GM12878 (cell line): ENCODE measurements around the gene KCNQ1.

Experiments used
- BHLHE40 ChIP-seq, 2 experiments: fragments of 450-650 bp in 1 of 2; IDR thresholded peaks; 2 replicates each; pipeline ENCODE4 v1.6.1; 2011 to 2017; ENCODE audit warnings: low read depth in 2 of 2, borderline replicate concordance in 1 of 2, improper control_type of control experiment in 1 of 2, low read length in 1 of 2, mild to moderate bottlenecking in 1 of 2
- CTCF ChIP-seq, 3 experiments: IDR thresholded peaks in 2 of 3; conservative IDR thresholded peaks in 1 of 3; 2 replicates each; pipeline ENCODE4 v1.5.1; 2011; ENCODE audit warnings: low read depth in 3 of 3, low read length in 3 of 3, mild to moderate bottlenecking in 3 of 3, control low read depth in 2 of 3, moderate library complexity in 2 of 3, inconsistent platforms in 1 of 3, mixed read lengths in 1 of 3; ENCODE audit not compliant: control insufficient read depth in 2 of 3, insufficient read depth in 1 of 3; ENCODE audit errors: extremely low read depth in 1 of 3
- FOXK2 ChIP-seq: fragments of 450-650 bp; IDR thresholded peaks from 2 replicates; pipeline ENCODE4 v1.6.1; 2017; ENCODE audit warnings: mild to moderate bottlenecking, moderate library complexity
- HCFC1 ChIP-seq: fragments of 150-350 bp; IDR thresholded peaks from 2 replicates; pipeline ENCODE4 v1.6.1; 2014; ENCODE audit warnings: low read length
- NRF1 ChIP-seq: conservative IDR thresholded peaks from 2 replicates; pipeline ENCODE4 v1.6.1; 2011; ENCODE audit warnings: mild to moderate bottlenecking, low read depth, low read length, improper control_type of control experiment
- PBX3 ChIP-seq: IDR thresholded peaks from 2 replicates; pipeline ENCODE4 v1.6.1; 2011; ENCODE audit warnings: mild to moderate bottlenecking, low read depth, low read length, moderate library complexity; ENCODE audit not compliant: insufficient replicate concordance
- POLR2A ChIP-seq: IDR thresholded peaks from 2 replicates; pipeline ENCODE4 v1.6.1; 2011; ENCODE audit warnings: low read depth, mild to moderate bottlenecking, low read length
- PRDM15 ChIP-seq: fragments of 450-650 bp; formaldehyde crosslinking; IDR thresholded peaks from 2 replicates; pipeline ENCODE4 v1.4.0; 2020; ENCODE audit warnings: mild to moderate bottlenecking, moderate library complexity
- RBBP5 ChIP-seq: fragments of 200-600 bp; sonication (generic); conservative IDR thresholded peaks from 2 replicates; pipeline ENCODE4 v1.6.1; 2016
- SMC3 ChIP-seq: IDR thresholded peaks from 2 replicates; pipeline ENCODE4 v1.6.1; 2011; ENCODE audit warnings: low read length, improper control_type of control experiment, borderline replicate concordance
- SPI1 ChIP-seq: IDR thresholded peaks from 2 replicates; pipeline ENCODE4 v1.6.1; 2011; ENCODE audit warnings: low read depth, mild to moderate bottlenecking, low read length, moderate library complexity, borderline replicate concordance; ENCODE audit not compliant: insufficient read depth
- SUPT20H ChIP-seq: IDR thresholded peaks from 2 replicates; pipeline ENCODE4 v1.6.1; 2011; ENCODE audit warnings: low read depth, mild to moderate bottlenecking, low read length, moderate library complexity, borderline replicate concordance; ENCODE audit not compliant: control insufficient read depth
- TF ChIP-seq, protein P1 (sequence below): IDR thresholded peaks from 2 replicates; pipeline ENCODE4 v1.6.1; 2012; ENCODE audit warnings: low read depth, low read length, improper control_type of control experiment

- TF ChIP-seq, protein P1, sequence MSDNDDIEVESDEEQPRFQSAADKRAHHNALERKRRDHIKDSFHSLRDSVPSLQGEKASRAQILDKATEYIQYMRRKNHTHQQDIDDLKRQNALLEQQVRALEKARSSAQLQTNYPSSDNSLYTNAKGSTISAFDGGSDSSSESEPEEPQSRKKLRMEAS: no peak
- no peak for TF ChIP-seq POLR2A
- no peak for TF ChIP-seq PBX3
- no peak for TF ChIP-seq HCFC1
- TF ChIP-seq CTCF (IDR thresholded peaks at IDR 0.05 in 2 of 3, conservative IDR thresholded peaks at IDR 0.05 in 1 of 3; ENCODE audit: control insufficient read depth in 2 of 3, extremely low read depth in 1 of 3, insufficient read depth in 1 of 3, low read depth in 3 of 3, low read length in 3 of 3): no peak
- TF ChIP-seq SMC3: no peak
- TF ChIP-seq SPI1: no peak
- TF ChIP-seq NRF1: no peak
- TF ChIP-seq PRDM15 (CRISPR knock-in tag): no peak
- no peak for TF ChIP-seq SUPT20H
- no peak for TF ChIP-seq FOXK2
- no peak for TF ChIP-seq RBBP5
- no peak for TF ChIP-seq BHLHE40 (IDR thresholded peaks at IDR 0.05; ENCODE audit: borderline replicate concordance in 1 of 2, low read depth in 2 of 2, low read length in 1 of 2)
Measured at GRCh38 chr11:2431395-2431794, 13.4 kb upstream of the KCNQ1 start.
